Body of pancreas (tissue), 4 donors: ENCODE data around the gene IFITM5. TPM values are rescaled to one million over a fixed set of nuclear protein-coding genes. Genes with fewer than 3 reads are reported as not detected.

Experiments
- ATAC-seq: fragments of 150-250 bp; one replicate; pipeline ENCODE4 v1.9.1; 2016
- DNase-seq, 4 donors: peaks; one replicate each; pipeline ENCODE4 v3.0.0-alpha.2; 2019
- H3K27ac ChIP-seq, 4 donors: fragments of 200-600 bp; sonication (generic); 1 replicate in 3 of 4; 2 replicates in 1 of 4; pipeline versions ENCODE4 v1.5.1 to v1.6.1; 2016 to 2019; ENCODE audit warnings: mild to moderate bottlenecking in 1 of 4, mixed read lengths in 1 of 4, moderate library complexity in 1 of 4
- H3K27me3 ChIP-seq, 2 donors: fragments of 200-600 bp; sonication (generic); one replicate each; pipeline ENCODE4 v1.6.0; 2016; ENCODE audit warnings: mild to moderate bottlenecking in 1 of 2
- H3K36me3 ChIP-seq, 2 donors: fragments of 200-600 bp; sonication (generic); replicated peaks in 1 of 2; 2 replicates each; pipeline ENCODE4 v1.5.1; 2016; ENCODE audit warnings: low read depth in 2 of 2; ENCODE audit not compliant: insufficient read depth in 1 of 2
- H3K4me1 ChIP-seq: fragments of 200-600 bp; sonication (generic); one replicate; pipeline ENCODE4 v1.6.0; 2016
- H3K4me3 ChIP-seq, 2 donors: fragments of 200-600 bp; sonication (generic); 1 replicate in 1 of 2; 2 replicates in 1 of 2; pipeline ENCODE4 v1.5.1; 2016 to 2019
- H3K9me3 ChIP-seq, 3 donors: fragments of 200-600 bp; sonication (generic); 1 replicate in 2 of 3; 2 replicates in 1 of 3; pipeline ENCODE4 v1.5.1; 2016
- POLR2A ChIP-seq, 3 donors: fragments of 450-650 bp; IDR thresholded peaks; one replicate each; pipeline ENCODE4 v1.6.1; 2016; ENCODE audit warnings: antibody characterized with exemption in 3 of 3, mild to moderate bottlenecking in 2 of 3
- WGBS, 2 donors: methylation state at CpG; one replicate each; pipeline ENCODE4 v1.1.5; 2017; 5-methylcytosine and 5-hydroxymethylcytosine counted together
- intact Hi-C: fragments of 100-400 bp; cut with DNase I; formaldehyde crosslinking; loops from one replicate; pipeline ENCODE4 v1.15.1; 2023
- small RNA-seq: library from RNA; depleted of rRNA; stranded (forward); fragments of <200 nt; gene quantifications from one replicate; pipeline ENCODE3, GENCODE V24; 2016
- total RNA-seq, 2 donors: library from RNA; depleted of rRNA; stranded (reverse); fragments of >200 nt; gene quantifications; one replicate each; pipeline ENCODE4 v1.1.0, GENCODE V29; 2016
- TF ChIP-seq, protein P1 (sequence below), 7 experiments: fragments of 450-650 bp in 4 of 7; fragments of 200-600 bp in 3 of 7; sonication (generic) in 3 of 7; IDR thresholded peaks; one replicate each; pipeline ENCODE4 v1.5.1; 2016 to 2019; ENCODE audit warnings: antibody characterized with exemption in 7 of 7

The IFITM5 gene
- total RNA-seq, 2 donors from 2014 or later = not detected

DNA sequence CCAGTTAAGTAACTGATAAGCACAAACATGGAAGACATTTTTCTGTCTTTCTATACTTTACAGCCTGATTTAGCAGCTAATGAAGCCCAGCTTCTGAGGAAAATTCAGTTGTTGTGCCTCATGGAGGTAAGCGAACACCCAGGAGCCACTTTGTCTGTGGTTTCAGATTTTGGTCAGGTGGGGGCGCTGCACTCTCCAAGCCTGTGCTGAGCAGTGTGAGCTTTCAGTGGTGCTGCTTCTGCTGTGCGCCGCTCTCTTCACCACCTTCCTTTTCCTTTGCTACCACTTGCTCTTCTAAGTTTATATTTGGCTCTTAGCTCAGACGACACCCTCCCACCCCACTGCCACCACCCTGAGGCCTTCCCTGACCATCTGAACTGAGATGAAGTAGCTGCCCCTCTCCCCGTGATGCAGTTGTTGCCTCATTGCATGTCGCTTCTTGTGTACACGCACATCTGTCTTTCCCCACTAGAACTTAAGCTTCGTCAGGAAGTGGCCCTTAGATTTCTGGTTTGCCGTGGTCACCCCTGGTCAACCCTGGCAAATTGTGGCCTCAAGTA, 48.5 kb downstream of the IFITM5 start:
- Histone ChIP-seq H3K4me3 (no peak overlapping the region), H3K27me3 (no peaks in the 10 kb centered on the region), H3K36me3 (peaks cover 11 to 35% of the 10 kb centered on the region in 2 donors), H3K4me1 (no peaks in the 10 kb centered on the region), H3K9me3 (no peaks in the 10 kb centered on the region), H3K27ac (no peak overlapping the region)
- WGBS, 2 donors = 76 to 82% methylated on average over 10 of the region's 10 CpGs
- peak; percentile 53 to 73 (median 68) for DNase-seq
- ATAC-seq = peak; percentile 76
- TF ChIP-seq, protein P1, sequence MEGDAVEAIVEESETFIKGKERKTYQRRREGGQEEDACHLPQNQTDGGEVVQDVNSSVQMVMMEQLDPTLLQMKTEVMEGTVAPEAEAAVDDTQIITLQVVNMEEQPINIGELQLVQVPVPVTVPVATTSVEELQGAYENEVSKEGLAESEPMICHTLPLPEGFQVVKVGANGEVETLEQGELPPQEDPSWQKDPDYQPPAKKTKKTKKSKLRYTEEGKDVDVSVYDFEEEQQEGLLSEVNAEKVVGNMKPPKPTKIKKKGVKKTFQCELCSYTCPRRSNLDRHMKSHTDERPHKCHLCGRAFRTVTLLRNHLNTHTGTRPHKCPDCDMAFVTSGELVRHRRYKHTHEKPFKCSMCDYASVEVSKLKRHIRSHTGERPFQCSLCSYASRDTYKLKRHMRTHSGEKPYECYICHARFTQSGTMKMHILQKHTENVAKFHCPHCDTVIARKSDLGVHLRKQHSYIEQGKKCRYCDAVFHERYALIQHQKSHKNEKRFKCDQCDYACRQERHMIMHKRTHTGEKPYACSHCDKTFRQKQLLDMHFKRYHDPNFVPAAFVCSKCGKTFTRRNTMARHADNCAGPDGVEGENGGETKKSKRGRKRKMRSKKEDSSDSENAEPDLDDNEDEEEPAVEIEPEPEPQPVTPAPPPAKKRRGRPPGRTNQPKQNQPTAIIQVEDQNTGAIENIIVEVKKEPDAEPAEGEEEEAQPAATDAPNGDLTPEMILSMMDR (IDR thresholded peaks at IDR 0.05) = peak; percentile 8 to 67 (median 54)
- no peak for TF ChIP-seq POLR2A (IDR thresholded peaks at IDR 0.05)
- intact Hi-C loops = no loop called here

DNA sequence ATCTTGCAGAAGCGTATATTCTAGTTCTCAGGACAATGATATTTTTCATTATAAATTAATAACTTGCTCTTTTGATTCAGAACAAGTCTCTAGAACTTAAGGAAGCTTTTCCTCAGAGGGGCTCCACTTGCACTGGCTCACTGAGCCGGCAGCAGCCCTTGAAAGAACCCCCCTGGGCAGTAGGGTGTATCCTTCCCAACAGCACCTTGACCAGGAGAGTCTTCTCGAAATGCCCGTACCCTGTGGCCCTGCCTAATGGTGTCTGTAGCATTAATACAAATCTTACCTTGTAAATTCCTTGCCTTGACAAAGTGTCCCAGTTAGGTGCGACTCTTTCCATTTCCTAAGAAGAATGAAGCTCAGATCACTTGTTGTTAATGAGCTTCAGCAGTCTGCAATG, 49.1 kb downstream of the IFITM5 start:
- TF ChIP-seq, protein P1 (IDR thresholded peaks at IDR 0.05) = no peak
- TF ChIP-seq POLR2A (IDR thresholded peaks at IDR 0.05) = no peak
- WGBS, 2 donors = 86 to 92% methylated on average over 5 of the region's 5 CpGs
- Histone ChIP-seq H3K36me3 (peaks cover 13 to 37% of the 10 kb centered on the region in 2 donors), H3K9me3 (no peaks in the 10 kb centered on the region), H3K4me3 (no peak overlapping the region), H3K4me1 (no peaks in the 10 kb centered on the region), H3K27ac (no peak overlapping the region), H3K27me3 (no peaks in the 10 kb centered on the region)
- DNase-seq (no peak), ATAC-seq (no peak)
- intact Hi-C loops = no loop called here

DNA sequence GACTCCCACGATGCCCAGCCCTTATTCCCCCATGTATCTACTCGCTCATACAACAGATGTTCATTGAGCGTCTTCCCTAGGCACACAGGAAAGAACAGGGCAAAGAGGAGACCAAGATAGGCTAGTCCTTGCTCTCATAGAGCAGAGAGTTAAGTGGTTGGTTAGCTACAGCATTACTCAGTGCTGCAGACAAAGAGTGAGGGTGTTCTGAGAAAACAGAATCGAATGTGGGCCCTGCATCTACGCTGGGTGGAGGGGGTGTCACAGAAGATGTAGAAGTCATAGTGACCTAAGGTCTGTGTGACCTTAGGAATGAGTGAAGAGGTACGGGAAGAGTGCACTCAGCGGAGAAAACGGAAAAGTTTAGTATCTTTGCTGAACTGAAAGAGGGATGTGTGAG, 50.3 kb downstream of the IFITM5 start:
- no peak for TF ChIP-seq POLR2A (IDR thresholded peaks at IDR 0.05)
- TF ChIP-seq, protein P1 (IDR thresholded peaks at IDR 0.05) = no peak
- Histone ChIP-seq H3K4me1 (no peaks in the 10 kb centered on the region), H3K9me3 (no peaks in the 10 kb centered on the region), H3K4me3 (no peak overlapping the region), H3K27me3 (no peaks in the 10 kb centered on the region), H3K36me3 (peaks cover 17 to 41% of the 10 kb centered on the region in 2 donors), H3K27ac (no peak overlapping the region)
- intact Hi-C loops = no loop called here
- ATAC-seq (no peak), DNase-seq (no peak)
- 85 to 96% methylated on average over 8 of the region's 8 CpGs for WGBS, 2 donors

Small RNA genes within 50 kb of the gene (small RNA-seq; reads per million reads assigned to genes)
- gene AC136475.6 = not detected

Other genes with a start within 250 kb of the IFITM5 start
- not detected for gene SCGB1C1, start 106.4 kb downstream of the IFITM5 start, total RNA-seq
- gene BET1L, start 92.1 kb downstream of the IFITM5 start, total RNA-seq = 10 to 100 TPM; 22.3 to 31.0 TPM
- gene RIC8A, start 91.8 kb downstream of the IFITM5 start, total RNA-seq = 10 to 100 TPM; 59.3 to 88.5 TPM
- gene SIRT3, start 63.2 kb downstream of the IFITM5 start, total RNA-seq = 10 to 100 TPM; 22.1 to 22.6 TPM
- 10 to 100 TPM; 40.2 to 52.4 TPM for gene PSMD13, start 62.5 kb downstream of the IFITM5 start, total RNA-seq
- 1 to 10 TPM in 1 of 2 donors, not detected in 1; 1.0 TPM for gene NLRP6, start 21.1 kb downstream of the IFITM5 start, total RNA-seq
- 100 to 1,000 TPM; 248 to 484 TPM for gene PGGHG, start 10.4 kb downstream of the IFITM5 start, total RNA-seq
- gene IFITM2, start 8.3 kb upstream of the IFITM5 start, total RNA-seq = 10 to 100 TPM; 31.0 to 90.3 TPM
- 10 to 100 TPM; 31.0 to 39.7 TPM for gene IFITM1, start 14.5 kb upstream of the IFITM5 start, total RNA-seq
- gene IFITM3, start 21.3 kb upstream of the IFITM5 start, total RNA-seq = 10 to 100 TPM; 51.4 to 59.7 TPM
- gene B4GALNT4, start 70.0 kb upstream of the IFITM5 start, total RNA-seq = 1 to 10 TPM in 1 of 2 donors, not detected in 1; 2.1 TPM
- 10 to 100 TPM; 46.2 to 48.8 TPM for gene PKP3, start 94.7 kb upstream of the IFITM5 start, total RNA-seq
- 10 to 100 TPM; 50.8 to 65.6 TPM for gene SIGIRR, start 115.5 kb upstream of the IFITM5 start, total RNA-seq
- 10 to 100 TPM; 15.6 to 26.4 TPM for gene ANO9, start 142.5 kb upstream of the IFITM5 start, total RNA-seq
- 10 to 100 TPM; 17.4 to 93.3 TPM for gene PTDSS2, start 150.8 kb upstream of the IFITM5 start, total RNA-seq
- 100 to 1,000 TPM in 1 of 2 donors, 10 to 100 TPM in 1; 97.8 to 153 TPM for gene RNH1, start 207.7 kb upstream of the IFITM5 start, total RNA-seq
- gene HRAS, start 236.1 kb upstream of the IFITM5 start, total RNA-seq = 10 to 100 TPM; 13.0 to 15.8 TPM
- 1 to 10 TPM; 1.6 to 2.3 TPM for gene LRRC56, start 238.0 kb upstream of the IFITM5 start, total RNA-seq